CD14-positive monocyte (primary cell): ENCODE measurements around the gene RIMS3. TPM values are rescaled to one million over a fixed set of nuclear protein-coding genes. Genes with fewer than 3 reads are reported as not detected.

Source experiments
- DNase-seq, 3 donors: peaks; one replicate each; pipeline ENCODE4 v3.0.0-alpha.2; 2011 to 2022
- H2AFZ ChIP-seq: 2 replicates; pipeline ENCODE4 v1.6.0; 2012; ENCODE audit warnings: mild to moderate bottlenecking, low read depth, low read length, inconsistent platforms; ENCODE audit not compliant: insufficient read depth, poor library complexity, severe bottlenecking
- H3K27ac ChIP-seq, 2 donors: 1 replicate in 1 of 2; 2 replicates in 1 of 2; pipeline ENCODE4 v1.5.1; 2012 to 2013; ENCODE audit warnings: low read length in 2 of 2, control low read depth in 1 of 2, inconsistent platforms in 1 of 2, low read depth in 1 of 2, mild to moderate bottlenecking in 1 of 2
- H3K27me3 ChIP-seq, 2 donors: one replicate each; pipeline versions ENCODE4 v1.6.0 to v1.6.1; 2011 to 2013; ENCODE audit warnings: low read length in 2 of 2; ENCODE audit not compliant: control insufficient read depth in 2 of 2, insufficient read depth in 2 of 2
- H3K36me3 ChIP-seq, 2 donors: replicated peaks in 1 of 2; 1 replicate in 1 of 2; 2 replicates in 1 of 2; pipeline versions ENCODE4 v1.5.1 to v1.6.1; 2012 to 2013; ENCODE audit warnings: low read length in 2 of 2, control low read depth in 1 of 2, inconsistent platforms in 1 of 2, mild to moderate bottlenecking in 1 of 2; ENCODE audit not compliant: insufficient read depth in 2 of 2, control insufficient read depth in 1 of 2
- H3K4me1 ChIP-seq, 2 donors: 1 replicate in 1 of 2; 2 replicates in 1 of 2; pipeline versions ENCODE4 v1.5.1 to v1.6.1; 2012 to 2013; ENCODE audit warnings: low read length in 2 of 2, control low read depth in 1 of 2, inconsistent platforms in 1 of 2, mild to moderate bottlenecking in 1 of 2, moderate library complexity in 1 of 2; ENCODE audit not compliant: insufficient read depth in 2 of 2, control insufficient read depth in 1 of 2
- H3K4me2 ChIP-seq: replicated peaks from 2 replicates; pipeline ENCODE3; 2012; ENCODE audit warnings: low read length, moderate library complexity, mild to moderate bottlenecking; ENCODE audit not compliant: poor library complexity, severe bottlenecking; ENCODE audit errors: extremely low read depth
- H3K4me3 ChIP-seq, 3 experiments: fragments of 200-600 bp in 1 of 3; sonication (generic) in 1 of 3; replicated peaks in 1 of 3; 1 replicate in 2 of 3; 2 replicates in 1 of 3; pipeline ENCODE4 v1.5.1; 2011 to 2013; ENCODE audit warnings: low read length in 3 of 3, mild to moderate bottlenecking in 3 of 3, control low read depth in 2 of 3, low read depth in 2 of 3, inconsistent platforms in 1 of 3, moderate library complexity in 1 of 3
- H3K79me2 ChIP-seq: 2 replicates; pipeline ENCODE4 v1.6.0; 2012; ENCODE audit warnings: mild to moderate bottlenecking, control low read depth, inconsistent platforms, low read length, moderate library complexity; ENCODE audit not compliant: insufficient read depth
- H3K9ac ChIP-seq: 2 replicates; pipeline ENCODE4 v1.6.0; 2017; ENCODE audit warnings: low read length, mild to moderate bottlenecking; ENCODE audit not compliant: insufficient read depth, poor library complexity, severe bottlenecking
- H3K9me3 ChIP-seq, 2 donors: replicated peaks in 1 of 2; 1 replicate in 1 of 2; 2 replicates in 1 of 2; pipeline versions ENCODE4 v1.5.1 to v1.6.1; 2012 to 2013; ENCODE audit warnings: low read length in 2 of 2, control low read depth in 1 of 2; ENCODE audit not compliant: control insufficient read depth in 1 of 2, insufficient read depth in 1 of 2
- H4K20me1 ChIP-seq: 2 replicates; pipeline ENCODE4 v1.6.0; 2012; ENCODE audit warnings: mild to moderate bottlenecking, low read length, control low read depth, moderate library complexity; ENCODE audit not compliant: insufficient read depth
- H3K27ac Mint-ChIP-seq, 7 donors: one replicate each; pipeline ENCODE4 v1.8.0; 2020; ENCODE audit warnings: mild to moderate bottlenecking in 7 of 7, mixed read lengths in 7 of 7, moderate library complexity in 6 of 7, inconsistent platforms in 2 of 7
- H3K27me3 Mint-ChIP-seq, 3 donors: one replicate each; pipeline ENCODE4 v1.8.0; 2021 to 2022; ENCODE audit warnings: low read depth in 3 of 3, mild to moderate bottlenecking in 3 of 3, mixed read lengths in 3 of 3, moderate library complexity in 3 of 3, inconsistent platforms in 1 of 3
- H3K36me3 Mint-ChIP-seq, 2 donors: one replicate each; pipeline ENCODE4 v1.8.0; 2020; ENCODE audit warnings: mixed read lengths in 2 of 2, inconsistent platforms in 1 of 2, mild to moderate bottlenecking in 1 of 2
- H3K4me1 Mint-ChIP-seq: one replicate; pipeline ENCODE4 v1.8.0; 2020; ENCODE audit warnings: mild to moderate bottlenecking, mixed read lengths
- H3K4me3 Mint-ChIP-seq, 2 donors: one replicate each; pipeline ENCODE4 v1.8.0; 2020; ENCODE audit warnings: mild to moderate bottlenecking in 2 of 2, mixed read lengths in 2 of 2, moderate library complexity in 1 of 2
- H3K9me3 Mint-ChIP-seq, 7 donors: one replicate each; pipeline ENCODE4 v1.8.0; 2020 to 2022; ENCODE audit warnings: mixed read lengths in 7 of 7, mild to moderate bottlenecking in 6 of 7, moderate library complexity in 6 of 7, inconsistent platforms in 2 of 7
- CTCF ChIP-seq: fragments of 200-600 bp; IDR thresholded peaks from one replicate; pipeline ENCODE4 v1.8.0; 2022; ENCODE audit warnings: antibody characterized with exemption, mild to moderate bottlenecking
- WGBS: methylation state at CpG from one replicate; pipeline ENCODE4 v1.1.5; 2013; ENCODE audit warnings: missing lambda C conversion rate; ENCODE audit not compliant: insufficient coverage; 5-methylcytosine and 5-hydroxymethylcytosine counted together
- intact Hi-C, 2 donors: fragments of 100-400 bp; cut with micrococcal nuclease; formaldehyde crosslinking; loops; one replicate each; pipeline versions ENCODE4 v1.15.0 to v1.15.1; 2023
- polyA plus RNA-seq, 3 donors: library from polyadenylated mRNA; depleted of rRNA in 1 of 3; unstranded in 2 of 3; stranded (reverse) in 1 of 3; fragments of 300-500 nt in 2 of 3; fragments of >200 nt in 1 of 3; fragmentation: Illumina TruSeq in 2 of 3; gene quantifications; 1 replicate in 2 of 3; 2 replicates in 1 of 3; pipeline ENCODE4 v1.2.3, GENCODE V29; 2012 to 2021

RIMS3 gene
- polyA plus RNA-seq, 3 donors: 0.15 to 1.0 (median 0.26) TPM

- peaks cover 2 to 3% of the 10 kb centered on the region in 2 donors for H3K9me3 ChIP-seq
- peaks cover 0 to 5% (median 5%) of the 10 kb centered on the region in 3 donors for H3K27me3 Mint-ChIP-seq
- H3K36me3 ChIP-seq: no peaks in the 10 kb centered on the region
Observed at GRCh38 chr1:40621821-40622450, 43.5 kb downstream of the RIMS3 start.

GRCh38 chr1:40620586-40621210 lies 44.8 kb downstream of the RIMS3 start:
- Histone ChIP-seq H3K36me3 (no peaks in the 10 kb centered on the region), H3K4me1 (no peaks in the 10 kb centered on the region), H3K27ac (no peak overlapping the region), H2AFZ (no peak overlapping the region), H4K20me1 (no peaks in the 10 kb centered on the region), H3K9ac (no peak overlapping the region), H3K79me2 (no peaks in the 10 kb centered on the region), H3K27me3 (no peaks in the 10 kb centered on the region), H3K9me3 (peaks cover 2 to 3% of the 10 kb centered on the region in 2 donors), H3K4me3 (no peak overlapping the region), H3K4me2 (no peak overlapping the region)
- Mint-ChIP-seq H3K4me3 (no peak overlapping the region), H3K9me3 (peaks cover 0 to 13% (median 5%) of the 10 kb centered on the region in 7 donors), H3K4me1 (peaks cover 2% of the 10 kb centered on the region), H3K36me3 (no peaks in the 10 kb centered on the region), H3K27ac (peak overlapping the region in 1 of 7 donors; percentile 18), H3K27me3 (peaks cover 2 to 5% (median 5%) of the 10 kb centered on the region in 3 donors)
- no peak for TF ChIP-seq CTCF
- no peak for DNase-seq
- intact Hi-C loops: no loop called here
- no CpG with 5 or more reads among the region's 3 CpGs for WGBS

More at GRCh38 chr1:40621821-40622450, 43.5 kb downstream of the RIMS3 start:
- Histone ChIP-seq H3K4me1 (no peaks in the 10 kb centered on the region), H3K27ac (no peak overlapping the region), H3K27me3 (no peaks in the 10 kb centered on the region), H3K4me3 (no peak overlapping the region), H3K79me2 (no peaks in the 10 kb centered on the region), H2AFZ (no peak overlapping the region), H4K20me1 (no peaks in the 10 kb centered on the region), H3K9ac (no peak overlapping the region), H3K4me2 (no peak overlapping the region)
- DNase-seq: no peak
- no peak for TF ChIP-seq CTCF
- H3K9me3 Mint-ChIP-seq: peaks cover 0 to 13% (median 4%) of the 10 kb centered on the region in 7 donors
- 92% methylated on average over 4 of the region's 6 CpGs for WGBS
- no peaks in the 10 kb centered on the region for H3K36me3 Mint-ChIP-seq
- peaks cover 2% of the 10 kb centered on the region for H3K4me1 Mint-ChIP-seq
- no peak overlapping the region for H3K27ac Mint-ChIP-seq
- no peak overlapping the region for H3K4me3 Mint-ChIP-seq
- intact Hi-C loops: no loop called here
